Erythroblast (primary cell): ENCODE results near the gene OLIG2.

Experiments used
- GATA1 ChIP-seq: IDR thresholded peaks from 2 replicates; pipeline ENCODE4 v1.6.1; 2011; ENCODE audit warnings: low read depth, mild to moderate bottlenecking, control low read depth, low read length, moderate library complexity
- POLR2A ChIP-seq: IDR thresholded peaks from 2 replicates; pipeline ENCODE4 v1.6.1; 2011; ENCODE audit warnings: mild to moderate bottlenecking, low read length

- no peak for TF ChIP-seq POLR2A
- TF ChIP-seq GATA1 = no peak
Measured at GRCh38 chr21:33022489-33022827, 3.3 kb upstream of the OLIG2 start.
